Hematopoietic multipotent progenitor cell treated with erythropoietin and hydrocortisone succinate and interleukin-3 and kit ligand, for 6 days (in vitro differentiated cells): Measurements from ENCODE around the gene MAP3K14.
"Not testable (repeated sequence)": the region's sequence is repeated elsewhere in the genome, so short reads cannot be mapped to it uniquely, and the experiment has no call there.

Source experiments
- DNase-seq: peaks from one replicate; pipeline ENCODE4 v3.0.0-alpha.2; 2015

The MAP3K14 gene

GRCh38 chr17:45314741-45315647 lies 1.8 kb downstream of the MAP3K14 start:
- peak; percentile 48 for DNase-seq

GRCh38 chr17:45313996-45314740 lies 2.7 kb downstream of the MAP3K14 start:
- DNase-seq = no peak

- no peak for DNase-seq
Observed at GRCh38 chr17:45313421-45313771, 3.4 kb downstream of the MAP3K14 start.

GRCh38 chr17:45312477-45313420 lies 4.1 kb downstream of the MAP3K14 start:
- no peak for DNase-seq

DNA sequence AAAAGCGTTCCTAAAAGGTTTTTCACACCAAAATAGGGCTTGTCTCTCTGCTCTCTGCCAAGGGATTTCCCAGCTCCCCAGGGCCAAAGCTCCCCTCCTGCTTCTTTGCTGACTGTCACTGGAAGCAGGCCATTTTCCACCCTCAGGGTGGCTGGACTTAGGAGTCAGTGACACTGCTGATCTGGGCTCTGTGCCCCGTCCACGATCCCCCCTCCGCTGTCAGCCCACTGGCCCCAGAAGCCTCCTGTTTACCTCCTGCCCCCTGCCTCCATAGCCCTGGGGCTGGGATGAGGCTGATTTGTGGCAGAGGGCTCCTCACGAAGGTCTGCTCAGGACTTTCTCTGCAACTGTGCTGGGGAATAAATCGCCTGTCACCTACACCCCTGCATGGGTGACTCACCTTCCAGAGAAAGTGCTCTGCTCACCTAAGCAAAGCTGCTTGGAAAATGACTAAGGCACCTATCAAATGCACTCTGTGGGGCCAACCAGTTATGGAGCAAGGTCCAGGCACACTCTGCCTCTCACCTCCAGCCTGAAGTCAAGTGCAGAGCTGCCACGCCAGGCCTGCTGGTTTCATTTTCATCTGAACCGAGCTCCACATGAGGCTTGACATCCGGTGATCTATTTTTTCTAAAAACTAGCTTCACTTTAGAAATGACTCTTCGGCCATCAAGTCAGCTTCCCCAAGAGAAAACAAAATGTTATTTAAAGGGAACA lies 4.9 kb downstream of the MAP3K14 start:
- DNase-seq = peak; percentile 30

DNA sequence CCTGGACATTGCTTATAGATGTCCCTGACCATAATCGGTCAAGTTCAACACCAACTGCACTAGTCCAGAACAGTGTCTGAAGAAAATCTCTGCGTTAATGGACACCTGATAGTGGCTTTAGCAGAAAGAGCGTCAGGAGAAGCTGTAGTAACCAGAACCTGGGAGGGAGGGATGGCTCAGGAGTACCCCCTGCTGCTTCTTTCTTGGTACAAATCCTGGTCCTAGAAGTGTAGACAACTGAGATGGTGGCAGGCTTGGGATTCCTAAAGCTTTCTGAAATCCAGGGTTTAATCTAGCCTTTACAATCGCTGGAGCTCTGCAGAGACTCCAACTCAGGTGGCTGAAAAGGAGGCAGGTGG lies 5.4 kb downstream of the MAP3K14 start:
- DNase-seq = peak; percentile 16

- DNase-seq = peak; percentile 79
Observed at GRCh38 chr17:45310380-45311324, 6.2 kb downstream of the MAP3K14 start.

- DNase-seq = no peak
Observed at GRCh38 chr17:45309400-45309799, 7.4 kb downstream of the MAP3K14 start.

- DNase-seq = no peak
Observed at GRCh38 chr17:45308840-45309239, 8.0 kb downstream of the MAP3K14 start.

GRCh38 chr17:45308016-45308365 lies 8.8 kb downstream of the MAP3K14 start:
- no peak for DNase-seq

DNA sequence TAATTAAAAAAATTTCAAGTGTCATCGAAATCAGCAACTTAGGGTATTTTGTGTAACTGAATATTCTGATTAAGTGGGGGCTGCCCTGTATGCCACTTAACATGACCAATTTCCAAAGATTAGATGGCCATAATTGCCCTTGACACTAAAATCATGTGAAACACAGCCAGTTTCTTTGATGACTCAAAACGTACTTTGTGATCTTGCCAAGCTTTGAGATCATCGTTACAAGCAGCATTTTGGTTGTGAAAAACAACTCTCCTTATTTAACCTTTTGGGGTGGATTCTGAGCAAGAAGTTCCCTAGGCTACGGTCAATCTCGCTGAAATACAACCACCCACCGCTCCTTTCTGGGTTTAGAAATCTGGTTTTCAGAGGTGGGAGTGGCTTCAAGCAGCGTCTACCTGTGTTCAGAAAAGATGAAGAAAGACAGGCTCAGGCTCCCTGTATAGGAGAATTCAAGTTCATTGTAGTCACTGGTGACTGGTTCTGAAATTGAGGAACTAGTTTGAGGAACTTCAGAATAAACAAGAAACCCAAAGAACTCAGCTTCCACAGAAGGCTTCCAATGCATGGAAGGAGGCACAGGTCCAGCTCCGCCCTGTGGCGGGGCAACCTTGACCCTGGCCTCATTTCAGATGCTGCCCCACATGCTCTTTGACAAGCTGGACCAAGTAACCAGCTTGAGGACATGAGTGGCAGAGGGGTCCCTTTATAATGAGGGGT lies 9.4 kb downstream of the MAP3K14 start:
- DNase-seq = peak; percentile 55

DNA sequence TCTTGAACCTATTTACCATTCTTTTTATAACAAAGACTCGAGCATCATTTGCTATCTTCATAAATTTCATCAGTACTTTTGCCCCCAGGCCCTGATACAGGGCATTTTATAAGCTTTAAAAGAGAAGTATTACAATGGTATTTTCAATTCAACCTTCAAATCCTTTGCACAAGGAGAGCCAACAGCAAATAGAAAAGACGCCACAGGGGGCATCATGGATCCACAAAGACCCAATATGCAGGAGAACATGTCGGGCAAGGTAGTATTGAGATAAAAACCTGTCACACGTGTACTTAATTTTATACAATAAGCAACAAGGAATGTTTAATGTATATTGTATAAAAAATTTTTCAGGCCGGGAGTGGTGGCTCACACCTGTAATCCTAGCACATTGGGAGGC lies 10.2 kb downstream of the MAP3K14 start:
- no peak for DNase-seq

DNA sequence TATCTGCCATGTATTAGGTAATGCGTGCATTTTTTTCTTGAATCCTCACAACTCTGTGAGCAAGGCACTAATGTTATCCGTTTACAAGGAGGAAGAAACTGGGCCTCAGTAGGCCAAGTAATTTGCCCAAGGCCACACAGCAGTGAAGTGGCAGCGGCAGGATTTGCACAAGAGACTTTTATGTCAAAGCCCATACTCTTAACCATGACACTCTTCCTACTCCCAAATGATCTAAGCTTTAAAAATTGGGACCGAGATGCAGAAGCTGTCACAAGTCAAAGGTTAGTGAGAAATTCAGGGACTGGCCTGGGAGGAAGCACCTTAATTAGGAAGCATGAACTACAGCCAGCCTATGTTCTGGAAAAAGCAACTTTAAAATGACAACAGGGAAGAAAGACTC lies 10.7 kb downstream of the MAP3K14 start:
- no peak for DNase-seq

- no peak for DNase-seq
Observed at GRCh38 chr17:45305530-45306087, 11.2 kb downstream of the MAP3K14 start.

DNA sequence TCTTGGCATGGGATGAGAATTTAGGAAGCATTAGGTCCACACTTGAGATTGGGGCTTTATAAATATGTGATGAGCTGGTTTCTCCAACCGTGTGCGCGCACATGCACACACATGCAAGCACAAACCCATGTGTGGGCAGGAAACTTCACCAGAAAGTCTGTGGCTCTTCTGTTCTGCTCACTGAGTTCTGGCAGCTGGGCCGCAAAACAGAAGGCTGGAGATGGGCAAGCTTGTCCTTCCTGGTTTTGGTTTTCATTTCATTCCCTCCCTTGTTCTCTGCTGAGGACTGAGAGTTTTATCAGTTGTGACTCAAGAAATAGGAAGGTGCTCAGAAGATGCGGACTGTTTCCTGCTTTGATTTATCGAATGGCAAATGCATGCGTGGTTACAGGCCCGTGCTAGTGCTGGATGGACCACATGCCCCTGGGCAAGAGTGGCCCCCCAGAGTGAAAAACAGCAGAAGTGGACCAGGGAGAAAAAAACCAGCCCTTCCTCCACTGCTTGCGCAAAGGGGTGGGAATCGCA lies 14.1 kb downstream of the MAP3K14 start:
- no peak for DNase-seq

- not testable (repeated sequence) for DNase-seq
Observed at GRCh38 chr17:45302220-45302619, 14.6 kb downstream of the MAP3K14 start.

DNA sequence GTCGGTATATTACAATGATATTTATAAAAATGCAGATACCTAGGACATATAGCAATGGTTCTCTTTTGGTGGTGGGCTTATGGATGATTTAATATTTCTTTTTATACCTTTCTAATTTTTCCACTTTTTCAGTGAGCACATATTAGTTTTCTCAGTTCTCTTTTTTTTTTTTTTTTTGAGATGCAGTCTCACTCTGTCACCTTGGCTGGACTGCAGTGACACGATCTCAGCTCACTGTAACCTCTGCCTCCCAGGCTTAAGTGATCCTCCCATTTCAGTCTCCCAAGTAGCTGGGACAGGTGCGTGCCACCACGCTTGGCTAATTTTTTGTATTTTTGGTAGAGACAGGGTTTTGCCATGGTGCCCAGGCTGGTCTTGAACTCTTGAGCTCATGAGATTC lies 15.1 kb downstream of the MAP3K14 start:
- no peak for DNase-seq

DNA sequence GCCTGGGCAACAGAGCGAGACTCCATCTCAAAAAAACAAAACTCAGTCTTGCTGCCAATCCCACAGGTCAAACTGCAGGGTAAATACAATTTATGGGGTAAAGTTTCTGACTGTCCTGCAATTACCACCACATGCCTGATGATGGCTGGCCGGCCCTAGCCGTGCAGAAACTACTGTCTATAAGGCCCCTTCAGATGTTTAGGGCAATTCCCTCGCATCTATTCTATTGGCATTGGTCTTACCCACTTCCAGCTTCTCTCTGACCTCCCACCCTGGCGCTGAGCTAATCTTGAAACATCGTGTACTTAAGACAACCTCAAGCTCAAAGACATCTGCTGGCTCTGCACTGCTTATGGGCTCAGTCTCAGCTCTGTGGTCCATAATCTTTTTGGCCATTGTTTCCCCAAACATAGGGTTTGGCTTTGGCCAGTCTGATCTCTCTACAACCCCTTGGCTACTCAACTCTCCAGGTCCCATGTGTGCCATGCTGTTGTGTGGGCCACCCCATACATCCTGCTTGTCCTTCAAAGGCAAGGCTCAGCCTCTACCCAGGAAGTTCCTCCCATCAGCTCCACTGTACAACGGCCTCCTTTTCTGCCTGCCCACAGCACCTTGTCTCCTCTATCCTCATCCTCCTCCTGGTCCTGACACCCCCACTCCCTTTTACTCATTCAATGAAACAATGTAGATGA lies 16.6 kb downstream of the MAP3K14 start:
- DNase-seq = no peak

- peak; percentile 19 for DNase-seq
Observed at GRCh38 chr17:45299361-45299760, 17.5 kb downstream of the MAP3K14 start.
